Adipose tissue (tissue), 3 donors: ENCODE measurements around the gene SNX9. TPM values are rescaled to one million over a fixed set of nuclear protein-coding genes. Genes with fewer than 3 reads are reported as not detected.
"Not testable (repeated sequence)": the region's sequence is repeated elsewhere in the genome, so short reads cannot be mapped to it uniquely, and the experiment has no call there.

ENCODE experiments used
- H3K27ac ChIP-seq: one replicate; pipeline ENCODE4 v1.5.1; 2013; ENCODE audit warnings: low read depth, low read length
- WGBS, 3 donors: extraction: QIAGEN DNeasy Blood & Tissue Kit; methylation state at CpG; one replicate each; pipeline ENCODE4 v1.1.7; 2013; 5-methylcytosine and 5-hydroxymethylcytosine counted together
- polyA plus RNA-seq, 3 donors: library from polyadenylated mRNA; stranded (reverse); fragments of 200-250 nt; gene quantifications; one replicate each; pipeline ENCODE4 v1.2.3, GENCODE V29; 2013
- donor health status: healthy with polysubstance abuse.
- donor health status: Bipolar disorder and iron deficiency.
- donor health status: healthy.

The SNX9 gene
- polyA plus RNA-seq, 3 donors = 15.9 to 69.1 (median 49.4) TPM

- no peak overlapping the region for H3K27ac ChIP-seq
- 85 to 94% (median 94%) methylated on average over 8 of the region's 8 CpGs for WGBS, 3 donors
Observed at GRCh38 chr6:157848693-157849092, 25.6 kb downstream of the SNX9 start.

GRCh38 chr6:157849288-157850017 lies 26.4 kb downstream of the SNX9 start:
- H3K27ac ChIP-seq = no peak overlapping the region
- 96 to 98% (median 98%) methylated on average over 5 of the region's 5 CpGs for WGBS, 3 donors

DNA sequence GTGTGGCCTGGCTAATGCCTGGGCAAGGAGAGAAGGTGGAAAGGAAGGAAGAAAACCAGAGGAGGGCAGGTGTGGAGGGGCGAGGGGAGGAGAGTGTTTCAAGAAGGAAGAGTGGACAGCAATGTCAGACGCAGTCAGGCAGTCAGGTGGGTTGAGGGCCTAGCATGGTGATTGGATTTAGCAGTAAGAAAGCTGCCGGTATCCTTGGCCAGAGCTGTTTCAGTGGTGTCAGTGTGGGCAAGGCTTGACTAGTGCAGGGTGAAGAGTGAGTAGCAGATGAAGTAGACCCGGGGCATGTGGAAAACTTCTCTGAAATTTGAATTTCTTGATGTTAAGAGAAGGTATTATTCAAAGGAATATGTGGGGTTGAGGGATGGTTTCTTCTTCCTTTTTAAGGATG lies 27.0 kb downstream of the SNX9 start:
- no peak overlapping the region for H3K27ac ChIP-seq
- 87 to 90% (median 89%) methylated on average over 4 of the region's 4 CpGs for WGBS, 3 donors

GRCh38 chr6:157853018-157853805 lies 30.2 kb downstream of the SNX9 start:
- no peak overlapping the region for H3K27ac ChIP-seq
- WGBS, 3 donors = 83 to 93% (median 85%) methylated on average over 2 of the region's 2 CpGs

DNA sequence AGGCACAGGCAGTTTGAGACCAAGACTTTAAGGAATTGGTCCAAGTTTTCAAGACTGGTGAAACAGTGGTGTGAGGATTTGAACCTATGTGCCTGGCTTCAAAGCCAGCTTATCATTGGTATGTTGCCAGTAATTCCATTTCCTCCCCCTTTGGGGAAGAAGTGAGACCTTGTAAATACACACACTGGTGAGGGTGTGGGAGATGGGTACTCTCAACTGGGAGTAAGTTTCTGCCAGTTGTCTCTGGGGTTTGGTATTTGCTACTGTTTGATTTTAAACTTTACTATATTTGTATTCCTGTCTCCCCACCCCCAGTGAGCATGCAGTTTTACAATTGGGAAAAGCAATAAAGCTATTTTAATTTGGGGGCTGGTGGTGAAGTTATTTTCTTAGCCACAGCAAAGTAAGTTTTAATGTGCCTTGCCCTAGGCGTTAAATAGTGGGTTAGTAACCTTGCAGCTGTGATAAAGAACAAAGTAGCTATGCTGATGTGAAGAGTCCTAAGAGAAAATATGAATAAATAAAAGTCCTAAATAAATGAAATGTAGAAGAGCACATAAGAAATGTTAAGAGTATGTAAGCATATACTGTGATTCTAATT lies 31.0 kb downstream of the SNX9 start:
- H3K27ac ChIP-seq = no peak overlapping the region
- WGBS, 3 donors = 68 to 100% (median 90%) methylated on average over 1 of the region's 1 CpG

DNA sequence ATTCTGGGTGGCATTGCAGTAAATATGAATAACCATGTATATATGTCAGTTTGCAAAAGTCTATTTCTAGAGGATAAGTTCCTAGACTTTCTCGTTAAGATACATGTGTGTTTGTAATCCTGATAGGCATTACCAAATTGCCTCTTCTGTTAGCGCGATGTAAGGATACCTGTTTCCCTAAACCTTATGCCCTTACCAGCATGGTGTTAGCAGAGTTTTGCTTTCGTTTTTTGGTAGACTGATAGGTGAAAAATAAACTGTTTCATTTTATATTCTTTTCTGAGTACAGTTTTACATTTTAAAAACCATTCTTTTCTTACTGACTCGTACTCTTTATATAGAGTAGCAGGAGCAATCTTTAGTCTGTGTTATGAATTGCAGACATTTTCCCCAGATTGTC lies 32.3 kb downstream of the SNX9 start:
- WGBS, 3 donors = 95 to 97% (median 95%) methylated on average over 5 of the region's 5 CpGs
- H3K27ac ChIP-seq = no peak overlapping the region

GRCh38 chr6:157855804-157856203 lies 32.8 kb downstream of the SNX9 start:
- not testable (repeated sequence) for H3K27ac ChIP-seq
- WGBS, 3 donors = 76 to 84% (median 83%) methylated on average over 10 of the region's 10 CpGs

- H3K27ac ChIP-seq = not testable (repeated sequence)
- 81 to 93% (median 89%) methylated on average over 1 of the region's 1 CpG for WGBS, 3 donors
Observed at GRCh38 chr6:157858664-157859063, 35.6 kb downstream of the SNX9 start.

- WGBS, 3 donors = 33 to 79% (median 62%) methylated on average over 7 of the region's 7 CpGs
- H3K27ac ChIP-seq = no peak overlapping the region
Observed at GRCh38 chr6:157859775-157860504, 36.9 kb downstream of the SNX9 start.

DNA sequence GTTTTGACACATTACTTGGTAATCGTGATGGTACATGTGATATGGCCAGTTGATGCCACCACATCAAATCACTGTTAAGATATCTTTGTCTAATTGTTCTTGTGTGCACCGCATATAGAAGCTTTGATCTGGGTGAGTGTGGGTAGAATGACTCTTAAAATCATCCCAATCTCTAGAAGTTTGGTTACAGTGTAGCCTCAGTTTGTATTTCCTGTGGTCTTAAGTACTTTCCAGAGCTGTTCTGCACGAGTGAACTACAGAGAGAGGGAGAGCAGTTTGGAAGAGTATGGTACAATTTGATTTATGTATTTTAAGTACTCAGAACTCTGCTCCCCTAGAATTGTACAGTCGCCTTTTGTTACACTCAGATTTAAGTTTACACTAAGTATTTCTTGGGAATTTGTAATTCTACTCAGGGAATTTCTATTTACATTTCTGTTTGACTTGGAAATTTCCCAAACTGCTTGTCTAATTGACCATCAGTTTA lies 37.5 kb downstream of the SNX9 start:
- 21 to 61% (median 47%) methylated on average over 4 of the region's 4 CpGs for WGBS, 3 donors
- no peak overlapping the region for H3K27ac ChIP-seq

DNA sequence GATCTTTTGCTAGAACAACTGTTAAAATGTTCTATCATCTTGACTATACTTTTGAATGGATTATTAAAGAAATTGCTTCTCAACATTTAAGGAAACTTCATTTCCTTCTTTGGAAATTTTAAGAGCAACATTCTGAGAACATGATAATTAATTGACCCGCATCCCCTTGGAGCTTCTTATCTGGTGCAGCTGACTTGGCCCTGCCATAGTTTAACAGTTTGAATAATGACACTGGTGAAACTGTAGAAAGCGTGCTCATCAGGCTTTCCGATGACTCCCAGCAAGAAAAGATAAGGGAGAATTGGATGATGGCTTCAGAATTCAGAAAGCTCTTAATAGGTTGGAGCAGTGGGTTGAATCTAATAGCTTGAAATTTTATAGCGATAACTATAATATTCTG lies 38.1 kb downstream of the SNX9 start:
- no peak overlapping the region for H3K27ac ChIP-seq
- WGBS, 3 donors = 60 to 69% (median 67%) methylated on average over 4 of the region's 4 CpGs

- 53 to 67% (median 59%) methylated on average over 3 of the region's 3 CpGs for WGBS, 3 donors
- H3K27ac ChIP-seq = no peak overlapping the region
Observed at GRCh38 chr6:157861814-157862213, 38.8 kb downstream of the SNX9 start.

DNA sequence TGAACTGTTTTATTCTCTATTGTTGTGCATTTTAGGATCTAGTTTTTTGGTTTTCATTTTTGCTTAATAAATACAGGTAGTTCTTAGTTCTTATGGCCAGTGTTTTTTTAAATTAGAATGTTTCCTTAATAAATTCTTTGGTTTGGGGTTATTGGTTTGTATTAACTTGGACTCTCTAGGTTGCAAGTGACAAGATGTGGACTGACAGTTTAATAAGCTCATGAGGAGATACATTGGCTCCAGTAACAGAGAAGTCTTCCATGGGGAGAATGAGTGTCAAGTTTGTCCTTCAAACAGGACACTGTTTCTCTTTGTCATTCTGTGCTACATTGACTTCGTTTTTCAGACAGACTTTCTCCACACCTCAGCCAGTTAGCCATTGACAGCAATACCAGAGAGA lies 39.7 kb downstream of the SNX9 start:
- no peak overlapping the region for H3K27ac ChIP-seq
- 55 to 90% (median 72%) methylated on average over 1 of the region's 1 CpG for WGBS, 3 donors

DNA sequence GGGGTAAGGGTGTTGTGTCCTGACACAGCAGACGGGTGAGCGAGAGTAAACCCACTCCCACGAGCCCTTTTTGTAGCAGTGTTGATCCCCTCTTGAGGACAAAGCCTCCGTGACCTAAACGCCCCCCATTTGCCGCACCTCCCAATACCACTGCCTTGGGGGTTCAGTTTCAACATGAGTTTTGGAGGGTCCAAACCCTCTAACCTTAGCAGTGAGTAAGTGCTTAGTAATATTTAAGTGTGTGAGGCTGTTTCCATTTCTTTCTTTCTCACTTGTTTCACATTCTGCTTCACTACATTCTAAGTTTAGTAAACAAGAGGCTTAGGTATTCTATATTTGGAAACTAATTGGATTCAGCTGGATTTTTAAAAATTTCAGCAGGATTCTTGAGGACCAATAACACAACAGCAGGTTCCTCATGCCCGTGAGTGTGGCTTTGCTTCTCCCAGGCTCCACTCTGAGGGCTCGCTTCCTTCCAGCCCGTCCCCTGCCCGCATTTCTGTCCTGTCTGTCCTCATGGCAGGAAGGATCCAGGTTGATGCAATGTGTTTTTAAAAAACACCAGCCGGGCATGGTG lies 41.2 kb downstream of the SNX9 start:
- H3K27ac ChIP-seq = no peak overlapping the region
- WGBS, 3 donors = 93 to 98% (median 94%) methylated on average over 11 of the region's 11 CpGs

GRCh38 chr6:157865249-157865648 lies 42.2 kb downstream of the SNX9 start:
- no peak overlapping the region for H3K27ac ChIP-seq
- WGBS, 3 donors = 92 to 96% (median 94%) methylated on average over 6 of the region's 6 CpGs

GRCh38 chr6:157867155-157867559 lies 44.1 kb downstream of the SNX9 start:
- 53 to 75% (median 61%) methylated on average over 5 of the region's 5 CpGs for WGBS, 3 donors
- H3K27ac ChIP-seq = no peak overlapping the region

- H3K27ac ChIP-seq = no peak overlapping the region
Observed at GRCh38 chr6:157867981-157868380, 44.9 kb downstream of the SNX9 start.

DNA sequence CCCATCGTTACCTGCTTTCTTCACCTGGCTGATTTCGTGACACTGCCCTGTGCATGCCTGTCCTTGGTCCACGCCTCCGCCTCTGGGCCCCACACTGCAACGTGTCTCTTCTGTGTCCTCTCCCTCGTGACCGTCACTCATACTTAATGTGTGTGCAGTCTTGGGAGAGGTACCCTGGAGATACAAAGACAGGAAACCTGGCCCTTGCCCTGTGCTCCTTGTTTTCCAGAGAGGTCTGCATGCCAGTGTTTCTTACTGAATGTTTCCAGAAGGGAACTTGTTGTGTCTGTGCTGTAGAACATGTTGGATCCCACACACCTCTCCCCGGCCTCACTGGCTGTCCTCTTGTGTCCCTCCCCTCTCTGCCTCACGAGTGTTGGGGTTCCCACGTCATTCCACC lies 45.8 kb downstream of the SNX9 start:
- WGBS, 3 donors = 78 to 84% (median 82%) methylated on average over 10 of the region's 10 CpGs
- H3K27ac ChIP-seq = no peak overlapping the region
